GM12878 (cell line): ENCODE data around the gene HDAC7.

Experiments
- BRCA1 ChIP-seq: IDR thresholded peaks from 2 replicates; pipeline ENCODE4 v1.6.1; 2011; ENCODE audit warnings: low read depth, low read length, improper control_type of control experiment
- CTCF ChIP-seq, 3 experiments: IDR thresholded peaks in 2 of 3; conservative IDR thresholded peaks in 1 of 3; 2 replicates each; pipeline ENCODE4 v1.5.1; 2011; ENCODE audit warnings: low read depth in 3 of 3, low read length in 3 of 3, mild to moderate bottlenecking in 3 of 3, control low read depth in 2 of 3, moderate library complexity in 2 of 3, inconsistent platforms in 1 of 3, mixed read lengths in 1 of 3; ENCODE audit not compliant: control insufficient read depth in 2 of 3, insufficient read depth in 1 of 3; ENCODE audit errors: extremely low read depth in 1 of 3
- EZH2 ChIP-seq: IDR thresholded peaks from 2 replicates; pipeline ENCODE4 v1.6.1; 2012; ENCODE audit warnings: low read depth, mild to moderate bottlenecking, control low read depth, inconsistent platforms, low read length, borderline replicate concordance; ENCODE audit not compliant: control insufficient read depth
- HDGF ChIP-seq: fragments of 450-650 bp; IDR thresholded peaks from 2 replicates; pipeline ENCODE4 v1.6.1; 2016; ENCODE audit warnings: antibody characterized with exemption
- MAX ChIP-seq: IDR thresholded peaks from 2 replicates; pipeline ENCODE4 v1.6.1; 2012; ENCODE audit warnings: low read depth, low read length, improper control_type of control experiment
- MXI1 ChIP-seq: fragments of 150-350 bp; IDR thresholded peaks from 2 replicates; pipeline ENCODE4 v1.6.1; 2011; ENCODE audit warnings: low read depth, mild to moderate bottlenecking, inconsistent platforms, low read length, improper control_type of control experiment
- NFIC ChIP-seq: IDR thresholded peaks from 2 replicates; pipeline ENCODE4 v1.6.1; 2012; ENCODE audit warnings: low read depth, mild to moderate bottlenecking, inconsistent platforms, low read length, moderate library complexity
- NRF1 ChIP-seq: conservative IDR thresholded peaks from 2 replicates; pipeline ENCODE4 v1.6.1; 2011; ENCODE audit warnings: mild to moderate bottlenecking, low read depth, low read length, improper control_type of control experiment
- PAX5 ChIP-seq: IDR thresholded peaks from 2 replicates; pipeline ENCODE4 v1.6.1; 2011; ENCODE audit warnings: low read depth, low read length, borderline replicate concordance
- PBX3 ChIP-seq: IDR thresholded peaks from 2 replicates; pipeline ENCODE4 v1.6.1; 2011; ENCODE audit warnings: mild to moderate bottlenecking, low read depth, low read length, moderate library complexity; ENCODE audit not compliant: insufficient replicate concordance
- POLR2A ChIP-seq: IDR thresholded peaks from 2 replicates; pipeline ENCODE4 v1.6.1; 2011; ENCODE audit warnings: low read depth, mild to moderate bottlenecking, low read length
- POLR2AphosphoS5 ChIP-seq: IDR thresholded peaks from 2 replicates; pipeline ENCODE4 v1.6.1; 2011; ENCODE audit warnings: mild to moderate bottlenecking, low read length, inconsistent platforms
- REST ChIP-seq: IDR thresholded peaks from 2 replicates; pipeline ENCODE4 v1.6.1; 2012; ENCODE audit warnings: mild to moderate bottlenecking, low read depth, low read length

GRCh38 chr12:47769234-47770085, 50.2 kb downstream of the HDAC7 start:
- TF ChIP-seq MXI1 (no peak), CTCF (IDR thresholded peaks at IDR 0.05 in 2 of 3, conservative IDR thresholded peaks at IDR 0.05 in 1 of 3; ENCODE audit: control insufficient read depth in 2 of 3, extremely low read depth in 1 of 3, insufficient read depth in 1 of 3, low read depth in 3 of 3, low read length in 3 of 3) (no peak), EZH2 (no peak), HDGF (no peak), POLR2A (no peak), REST (no peak), POLR2AphosphoS5 (no peak), NRF1 (no peak), PAX5 (no peak), MAX (no peak), PBX3 (no peak), BRCA1 (no peak), NFIC (no peak)
